ENCODE data around the gene GTF2B.
A peak's percentile ranks its signal among the peaks of the same experiment; 100 is the strongest.
"Not testable (repeated sequence)": the region's sequence is repeated elsewhere in the genome, so short reads cannot be mapped to it uniquely, and the experiment has no call there.

Gene GTF2B

GRCh38 chr1:88880717-88881116, 10.7 kb downstream of the GTF2B start:
- DNase-seq: not testable (repeated sequence)

- no peak for DNase-seq
Measured at GRCh38 chr1:88878731-88879130, 12.6 kb downstream of the GTF2B start.

- DNase-seq: no peak
Measured at GRCh38 chr1:88877911-88878310, 13.5 kb downstream of the GTF2B start.

- peak; percentile 37 for DNase-seq
Measured at GRCh38 chr1:88877382-88877825, 14.0 kb downstream of the GTF2B start.

- no peak for DNase-seq
Measured at GRCh38 chr1:88876573-88877365, 14.6 kb downstream of the GTF2B start.

GRCh38 chr1:88875595-88875994, 15.8 kb downstream of the GTF2B start:
- no peak for DNase-seq

- peak; percentile 26 for DNase-seq
Measured at GRCh38 chr1:88873737-88874349, 17.5 kb downstream of the GTF2B start.

- not testable (repeated sequence) for DNase-seq
Measured at GRCh38 chr1:88869644-88870043, 21.7 kb downstream of the GTF2B start.

- peak; percentile 68 for DNase-seq
Measured at GRCh38 chr1:88867743-88868521, 23.4 kb downstream of the GTF2B start.

- DNase-seq: no peak
Measured at GRCh38 chr1:88851303-88852063, 39.9 kb downstream of the GTF2B start.

- no peak for DNase-seq
Measured at GRCh38 chr1:88847643-88848042, 43.7 kb downstream of the GTF2B start.

GRCh38 chr1:88825721-88826120, 65.6 kb downstream of the GTF2B start:
- no peak for DNase-seq

GRCh38 chr1:88819642-88820041, 71.7 kb downstream of the GTF2B start:
- not testable (repeated sequence) for DNase-seq

GRCh38 chr1:88813471-88813870, 77.9 kb downstream of the GTF2B start:
- no peak for DNase-seq

GRCh38 chr1:88812366-88812765, 79.0 kb downstream of the GTF2B start:
- DNase-seq: no peak

GRCh38 chr1:88803444-88803843, 87.9 kb downstream of the GTF2B start:
- no peak for DNase-seq

GRCh38 chr1:88802950-88803349, 88.4 kb downstream of the GTF2B start:
- no peak for DNase-seq

Measured in suppressor macrophage treated with lipopolysaccharide for 4 hours (primary cell).